ENCODE data around the gene SPI1.

GRCh38 chr11:47389577-47390421 is 11.5 kb upstream of the SPI1 start:
- no peak for TF ChIP-seq POLR2AphosphoS5 (IDR thresholded peaks at IDR 0.05; ENCODE audit: insufficient read depth in 1 of 2, low read depth in 1 of 2)
- TF ChIP-seq, protein P1, sequence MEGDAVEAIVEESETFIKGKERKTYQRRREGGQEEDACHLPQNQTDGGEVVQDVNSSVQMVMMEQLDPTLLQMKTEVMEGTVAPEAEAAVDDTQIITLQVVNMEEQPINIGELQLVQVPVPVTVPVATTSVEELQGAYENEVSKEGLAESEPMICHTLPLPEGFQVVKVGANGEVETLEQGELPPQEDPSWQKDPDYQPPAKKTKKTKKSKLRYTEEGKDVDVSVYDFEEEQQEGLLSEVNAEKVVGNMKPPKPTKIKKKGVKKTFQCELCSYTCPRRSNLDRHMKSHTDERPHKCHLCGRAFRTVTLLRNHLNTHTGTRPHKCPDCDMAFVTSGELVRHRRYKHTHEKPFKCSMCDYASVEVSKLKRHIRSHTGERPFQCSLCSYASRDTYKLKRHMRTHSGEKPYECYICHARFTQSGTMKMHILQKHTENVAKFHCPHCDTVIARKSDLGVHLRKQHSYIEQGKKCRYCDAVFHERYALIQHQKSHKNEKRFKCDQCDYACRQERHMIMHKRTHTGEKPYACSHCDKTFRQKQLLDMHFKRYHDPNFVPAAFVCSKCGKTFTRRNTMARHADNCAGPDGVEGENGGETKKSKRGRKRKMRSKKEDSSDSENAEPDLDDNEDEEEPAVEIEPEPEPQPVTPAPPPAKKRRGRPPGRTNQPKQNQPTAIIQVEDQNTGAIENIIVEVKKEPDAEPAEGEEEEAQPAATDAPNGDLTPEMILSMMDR (IDR thresholded peaks at IDR 0.05) = no peak
- TF ChIP-seq POLR2A (IDR thresholded peaks at IDR 0.05) = no peak

Data from vagina (tissue), 2 donors.